ENCODE data around the gene PDGFA.

Gene PDGFA

GRCh38 chr7:457814-458510, 61.7 kb downstream of the PDGFA start:
- DNase-seq = no peak

- DNase-seq = no peak
Measured at GRCh38 chr7:455110-455928, 64.3 kb downstream of the PDGFA start.

- DNase-seq = no peak
Measured at GRCh38 chr7:454356-455109, 65.1 kb downstream of the PDGFA start.

GRCh38 chr7:453597-454306, 65.9 kb downstream of the PDGFA start:
- no peak for DNase-seq

- no peak for DNase-seq
Measured at GRCh38 chr7:452791-453455, 66.7 kb downstream of the PDGFA start.

- DNase-seq = no peak
Measured at GRCh38 chr7:452226-452751, 67.4 kb downstream of the PDGFA start.

GRCh38 chr7:451255-452225, 68.1 kb downstream of the PDGFA start:
- DNase-seq = no peak

- DNase-seq = no peak
Measured at GRCh38 chr7:450741-451140, 68.9 kb downstream of the PDGFA start.

- no peak for DNase-seq
Measured at GRCh38 chr7:450036-450435, 69.6 kb downstream of the PDGFA start.

- no peak for DNase-seq
Measured at GRCh38 chr7:449324-450019, 70.2 kb downstream of the PDGFA start.

- DNase-seq = no peak
Measured at GRCh38 chr7:447523-447922, 72.1 kb downstream of the PDGFA start.

Measured in NCI-H1436 treated with DMSO at 0.1 percent for 48 hours (cell line).